GM18867 (cell line): ENCODE data around the gene ANO1.

Experiments
- ATAC-seq: cut with Tn5 transposase; IDR thresholded peaks from one replicate; pipeline ENCODE4 v1.9.1; 2021; ENCODE audit warnings: mild to moderate bottlenecking, moderate library complexity; ENCODE audit not compliant: unreplicated experiment

ANO1 gene

GRCh38 chr11:70050243-70050642 lies 27.9 kb upstream of the ANO1 start:
- ATAC-seq = no peak

GRCh38 chr11:70054004-70054403 lies 24.1 kb upstream of the ANO1 start:
- ATAC-seq = no peak

DNA sequence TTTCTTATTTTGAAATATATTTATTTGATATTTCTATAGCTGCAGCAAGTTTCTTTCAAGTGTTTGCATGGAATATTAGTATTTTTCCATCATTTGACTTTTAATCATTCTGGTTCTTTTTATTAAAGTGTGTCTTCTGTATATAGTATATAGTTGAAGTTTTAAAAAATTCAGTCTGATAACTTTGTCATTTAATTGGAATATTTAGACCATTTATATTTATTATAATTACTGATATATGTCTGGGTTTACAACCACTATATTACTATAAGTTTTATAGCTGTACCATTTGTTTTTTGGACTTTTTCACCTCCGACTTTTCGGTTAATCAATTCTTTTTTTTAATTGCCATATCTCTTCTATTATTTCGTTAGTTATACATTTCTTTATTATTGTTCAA lies 22.7 kb upstream of the ANO1 start:
- no peak for ATAC-seq

GRCh38 chr11:70057080-70057479 lies 21.0 kb upstream of the ANO1 start:
- ATAC-seq = no peak

DNA sequence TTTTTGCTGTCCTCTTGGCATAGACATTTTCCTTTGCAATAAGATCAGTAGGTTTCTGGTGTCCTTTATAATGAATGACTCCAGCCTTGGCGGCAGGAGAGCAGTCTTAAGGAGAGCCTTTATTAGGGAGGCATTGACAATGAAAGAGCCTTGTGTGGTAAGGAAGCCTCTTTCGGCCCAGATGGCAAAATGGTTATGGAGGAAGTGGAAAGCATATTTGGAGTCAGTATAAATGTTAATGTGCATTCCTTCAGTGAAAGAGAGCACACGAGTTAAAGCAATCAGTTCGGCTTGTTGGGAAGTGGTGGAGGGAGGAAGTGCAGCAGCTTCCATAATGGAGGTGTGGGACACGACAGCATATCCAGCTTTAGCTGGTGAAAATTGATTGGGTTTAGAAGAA lies 18.1 kb upstream of the ANO1 start:
- no peak for ATAC-seq

- no peak for ATAC-seq
These were observed 17.4 kb upstream of the ANO1 start for GRCh38 chr11:70060611-70061293.

- ATAC-seq = no peak
These were observed 16.4 kb upstream of the ANO1 start for GRCh38 chr11:70061734-70062133.

DNA sequence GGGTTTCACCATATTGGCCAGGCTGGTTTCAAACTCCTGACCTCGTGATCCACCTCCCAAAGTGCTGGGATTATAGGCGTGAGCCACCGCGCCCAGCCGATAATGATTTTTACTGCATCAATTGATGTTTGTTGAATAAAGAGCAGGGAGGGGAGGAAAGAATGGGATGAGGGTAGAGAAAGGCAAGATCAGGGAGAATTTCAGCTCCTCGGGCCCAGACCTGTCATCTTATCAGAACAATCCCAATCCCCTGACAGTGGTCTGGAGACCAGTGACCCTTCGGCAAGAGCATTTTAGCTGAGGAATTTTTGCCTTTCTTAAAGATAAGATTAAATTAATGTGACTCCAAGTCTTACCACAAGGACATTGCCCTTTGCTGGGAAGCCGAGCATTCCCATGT lies 15.0 kb upstream of the ANO1 start:
- no peak for ATAC-seq

DNA sequence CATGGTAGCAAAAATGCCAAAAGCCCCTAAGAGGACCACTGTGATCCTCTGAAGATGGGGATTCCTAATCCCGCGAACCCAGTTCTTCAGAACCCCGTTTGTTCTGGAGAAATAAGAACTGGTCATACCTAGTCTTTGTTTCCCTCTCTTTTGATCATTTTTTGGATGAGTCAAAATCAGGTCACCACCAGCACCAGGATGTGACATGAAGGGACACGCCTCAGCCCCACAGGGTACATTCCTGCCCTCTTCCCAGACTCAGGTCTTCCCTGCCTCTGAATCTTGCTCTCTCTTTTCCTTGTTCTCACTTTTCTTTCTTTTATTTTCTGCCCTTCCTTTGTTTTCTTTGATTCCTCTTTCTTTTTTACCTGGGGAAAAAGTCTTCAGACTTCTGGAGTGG lies 14.6 kb upstream of the ANO1 start:
- ATAC-seq = no peak

GRCh38 chr11:70064008-70064725 lies 13.9 kb upstream of the ANO1 start:
- no peak for ATAC-seq

- no peak for ATAC-seq
These were observed 13.3 kb upstream of the ANO1 start for GRCh38 chr11:70064726-70065317.

DNA sequence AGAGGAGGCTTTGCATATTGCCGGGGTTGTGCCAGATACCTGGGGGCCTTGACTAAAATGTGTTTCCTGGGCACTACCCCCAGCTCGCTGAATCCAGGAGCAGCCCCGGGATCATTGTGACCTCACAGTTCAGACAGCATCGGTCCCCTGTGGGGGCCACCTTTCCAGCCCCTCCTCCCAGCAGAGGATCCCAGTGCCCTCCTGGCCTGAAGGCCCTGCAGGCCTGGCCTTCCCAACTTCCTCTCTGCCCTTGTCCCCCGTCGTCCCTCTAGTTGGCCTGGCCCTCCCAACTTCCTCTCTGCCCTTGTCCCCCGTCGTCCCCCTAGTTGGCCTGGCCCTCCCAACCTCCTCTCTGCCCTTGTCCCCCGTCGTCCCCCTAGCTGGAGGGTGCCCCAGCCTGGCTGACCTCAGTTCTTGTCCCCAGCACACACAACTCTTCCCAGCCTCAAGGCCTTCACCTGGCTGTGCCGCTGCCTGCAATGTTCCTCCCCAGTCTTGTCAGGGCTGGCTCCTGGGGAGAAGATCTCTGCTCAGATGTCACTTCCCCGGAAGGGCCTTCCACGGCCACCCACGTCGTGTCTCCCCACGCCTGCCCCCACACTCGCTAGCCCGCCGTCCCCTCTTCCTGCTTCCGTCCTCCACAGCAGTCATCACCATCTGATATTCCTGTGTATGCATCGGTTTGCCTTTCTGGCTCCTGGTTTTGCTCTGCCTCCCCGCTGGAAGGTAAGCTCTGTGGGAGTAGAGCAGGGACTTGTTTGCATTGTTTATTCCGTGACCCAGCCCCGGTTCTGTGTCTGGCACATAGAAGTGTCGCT lies 12.6 kb upstream of the ANO1 start:
- no peak for ATAC-seq

DNA sequence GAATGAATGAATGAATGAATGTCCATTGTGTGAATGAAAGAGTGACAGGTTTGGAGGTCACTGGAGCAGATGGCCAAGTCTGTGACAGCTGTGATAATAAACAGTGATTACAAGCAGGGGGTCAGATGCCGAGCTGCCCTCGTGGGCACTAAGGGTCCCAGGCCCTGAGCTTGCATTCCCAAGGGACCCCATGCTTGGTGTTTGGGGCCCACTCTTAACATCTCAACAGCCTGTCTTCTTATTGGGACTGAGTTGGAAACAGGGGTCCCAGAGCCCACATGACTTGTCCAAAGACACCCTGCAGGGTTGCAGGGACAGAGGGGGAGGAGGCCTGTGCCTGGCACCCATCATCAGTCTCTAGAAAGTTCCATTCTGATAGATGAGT lies 12.0 kb upstream of the ANO1 start:
- no peak for ATAC-seq

DNA sequence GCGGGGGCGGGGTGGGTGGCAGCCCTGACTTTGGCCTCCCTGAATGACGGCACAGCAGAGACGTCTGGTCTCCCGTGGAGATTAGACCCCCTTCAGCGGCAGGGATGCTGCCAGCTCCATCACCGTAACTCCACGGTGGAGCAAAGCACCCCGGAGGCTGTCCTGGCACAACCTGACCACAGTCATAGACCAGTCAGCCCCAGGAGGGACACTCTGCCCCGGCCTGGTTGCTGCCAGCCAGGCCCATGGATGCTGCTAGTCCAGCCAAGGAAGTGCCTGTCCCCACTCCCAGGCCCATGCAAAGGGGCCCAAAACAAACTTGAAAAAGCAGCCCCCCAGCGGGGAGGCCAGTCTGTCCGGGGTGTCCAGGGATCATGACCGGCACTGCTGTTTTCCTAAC lies 11.5 kb upstream of the ANO1 start:
- ATAC-seq = no peak

DNA sequence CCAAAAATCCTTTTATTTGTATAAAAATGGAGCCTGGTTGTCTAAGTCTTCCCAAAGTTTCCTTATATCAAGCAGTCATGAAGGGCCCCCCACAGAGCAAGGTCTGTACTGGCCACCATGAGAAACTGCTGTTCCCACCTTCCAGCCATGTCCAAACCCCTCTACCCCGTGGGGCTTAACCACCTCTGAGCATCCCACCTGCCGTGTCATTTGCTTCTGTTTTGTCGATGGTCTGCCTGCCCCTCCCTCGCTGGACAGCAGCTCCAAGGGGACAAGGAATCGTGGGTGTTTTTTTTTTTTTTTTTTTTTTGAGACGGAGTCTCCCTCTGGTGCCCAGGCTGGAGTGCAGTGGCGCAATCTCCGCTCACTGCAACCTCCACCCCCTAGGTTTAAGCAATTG lies 11.1 kb upstream of the ANO1 start:
- ATAC-seq = no peak

GRCh38 chr11:70067591-70068341 lies 10.4 kb upstream of the ANO1 start:
- no peak for ATAC-seq

GRCh38 chr11:70068345-70068744 lies 9.8 kb upstream of the ANO1 start:
- no peak for ATAC-seq

GRCh38 chr11:70068950-70069349 lies 9.2 kb upstream of the ANO1 start:
- no peak for ATAC-seq

DNA sequence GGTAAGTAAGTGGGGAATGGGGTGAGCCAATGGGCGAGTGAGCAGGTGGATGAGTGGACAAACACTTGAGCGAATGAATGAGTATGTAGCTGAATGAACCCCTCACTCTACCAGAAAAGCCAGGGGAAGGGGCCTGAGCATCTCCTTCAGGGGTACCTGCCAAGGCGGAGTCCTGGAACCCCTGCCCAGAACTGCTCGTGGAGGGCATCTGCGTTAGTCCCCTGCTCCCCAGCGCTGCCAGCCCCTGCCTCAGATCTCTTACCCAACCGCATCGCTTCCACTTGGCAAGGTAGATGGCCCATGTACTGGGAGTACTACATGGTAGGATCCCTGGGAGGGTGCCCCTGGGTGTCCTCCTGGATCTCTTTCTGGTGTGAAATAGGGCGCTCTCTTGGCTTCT lies 7.4 kb upstream of the ANO1 start:
- ATAC-seq = no peak

DNA sequence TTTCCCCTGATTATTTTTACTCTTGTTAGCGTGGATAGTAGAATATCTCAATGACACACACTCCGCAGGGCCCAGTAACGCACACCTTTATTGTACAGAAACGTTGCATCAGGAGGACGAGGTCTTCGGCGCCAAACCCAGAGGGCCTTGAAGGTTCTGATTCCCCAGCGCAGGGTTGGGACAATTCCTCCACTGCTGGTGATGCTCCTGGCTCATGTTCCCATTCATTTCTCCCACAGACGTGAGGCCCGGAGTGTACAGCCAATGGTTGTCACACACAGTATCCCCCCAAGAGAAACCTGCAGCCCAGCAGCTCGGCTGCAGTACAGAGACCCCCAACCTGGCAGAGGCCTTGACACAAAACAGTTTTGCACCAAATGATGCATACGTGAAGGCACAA lies 6.1 kb upstream of the ANO1 start:
- no peak for ATAC-seq

DNA sequence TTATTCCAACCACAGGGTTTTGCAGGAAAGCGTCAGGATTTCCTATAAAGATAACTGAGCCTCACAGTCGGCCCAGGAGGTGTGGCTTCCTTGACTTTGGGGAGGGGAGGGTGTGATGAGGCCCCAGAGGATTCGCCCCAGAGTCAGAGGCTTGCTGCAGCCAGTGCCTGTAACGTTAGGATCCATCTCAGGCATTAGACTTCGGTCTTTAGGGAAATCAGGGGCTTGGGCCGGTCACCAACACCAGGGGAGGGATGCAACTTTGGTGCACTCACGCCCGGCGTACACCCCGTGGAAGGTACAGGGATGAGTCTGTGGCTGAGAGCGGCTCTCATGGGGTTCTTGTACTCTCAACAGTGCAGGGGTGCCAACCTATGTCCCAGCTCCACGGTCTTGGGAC lies 5.7 kb upstream of the ANO1 start:
- ATAC-seq = no peak
